Uterus (tissue), 4 donors: ENCODE measurements around the gene SCAPER. TPM values are rescaled to one million over a fixed set of nuclear protein-coding genes. Genes with fewer than 3 reads are reported as not detected.
A peak's percentile ranks its signal among the peaks of the same experiment; 100 is the strongest.

Experiments used
- DNase-seq, 2 donors: peaks; one replicate each; pipeline ENCODE4 v3.0.0-alpha.2; 2019 to 2020
- H3K27ac ChIP-seq, 2 donors: fragments of 200-600 bp; sonication (generic); 1 replicate in 1 of 2; 2 replicates in 1 of 2; pipeline ENCODE4 v1.5.1; 2016 to 2018
- H3K27me3 ChIP-seq, 2 donors: fragments of 200-600 bp; sonication (generic); one replicate each; pipeline ENCODE4 v1.5.1; 2018 to 2019; ENCODE audit warnings: control low read depth in 1 of 2
- H3K36me3 ChIP-seq, 2 donors: fragments of 200-600 bp; sonication (generic); one replicate each; pipeline ENCODE4 v1.5.1; 2019; ENCODE audit warnings: control low read depth in 1 of 2
- H3K4me1 ChIP-seq, 2 donors: fragments of 200-600 bp; sonication (generic); one replicate each; pipeline ENCODE4 v1.5.1; 2018 to 2019; ENCODE audit warnings: control low read depth in 1 of 2
- H3K4me3 ChIP-seq, 2 donors: fragments of 200-600 bp; sonication (generic); 1 replicate in 1 of 2; 2 replicates in 1 of 2; pipeline ENCODE4 v1.5.1; 2018 to 2019; ENCODE audit warnings: mild to moderate bottlenecking in 1 of 2
- H3K9me3 ChIP-seq, 2 donors: fragments of 200-600 bp; sonication (generic); one replicate each; pipeline ENCODE4 v1.5.1; 2019; ENCODE audit warnings: control low read depth in 1 of 2
- POLR2A ChIP-seq, 2 donors: fragments of 450-650 bp; IDR thresholded peaks; one replicate each; pipeline ENCODE4 v1.6.1; 2016; ENCODE audit warnings: antibody characterized with exemption in 2 of 2, mild to moderate bottlenecking in 1 of 2, moderate library complexity in 1 of 2
- intact Hi-C: fragments of 100-400 bp; cut with DNase I; formaldehyde crosslinking; loops from one replicate; pipeline ENCODE4 v1.15.1; 2023; ENCODE audit warnings: low total_unique reads
- total RNA-seq, 4 donors: library from RNA; depleted of rRNA in 3 of 4; stranded (reverse); fragments of >200 nt in 3 of 4; gene quantifications; one replicate each; pipeline versions ENCODE4 v1.1.0 to v1.2.4, GENCODE V29; 2014 to 2023
- TF ChIP-seq, protein P1 (sequence below), 4 experiments: fragments of 200-600 bp in 2 of 4; fragments of 450-650 bp in 2 of 4; sonication (generic) in 2 of 4; IDR thresholded peaks; one replicate each; pipeline ENCODE4 v1.5.1; 2016 to 2019; ENCODE audit warnings: antibody characterized with exemption in 4 of 4, mild to moderate bottlenecking in 2 of 4, moderate library complexity in 1 of 4
- donor health status: DM: yes; HTN: yes; CAD: no.

SCAPER gene
- total RNA-seq, 4 donors from 2014 or later = 10.6 to 74.2 (median 32.9) TPM

DNA sequence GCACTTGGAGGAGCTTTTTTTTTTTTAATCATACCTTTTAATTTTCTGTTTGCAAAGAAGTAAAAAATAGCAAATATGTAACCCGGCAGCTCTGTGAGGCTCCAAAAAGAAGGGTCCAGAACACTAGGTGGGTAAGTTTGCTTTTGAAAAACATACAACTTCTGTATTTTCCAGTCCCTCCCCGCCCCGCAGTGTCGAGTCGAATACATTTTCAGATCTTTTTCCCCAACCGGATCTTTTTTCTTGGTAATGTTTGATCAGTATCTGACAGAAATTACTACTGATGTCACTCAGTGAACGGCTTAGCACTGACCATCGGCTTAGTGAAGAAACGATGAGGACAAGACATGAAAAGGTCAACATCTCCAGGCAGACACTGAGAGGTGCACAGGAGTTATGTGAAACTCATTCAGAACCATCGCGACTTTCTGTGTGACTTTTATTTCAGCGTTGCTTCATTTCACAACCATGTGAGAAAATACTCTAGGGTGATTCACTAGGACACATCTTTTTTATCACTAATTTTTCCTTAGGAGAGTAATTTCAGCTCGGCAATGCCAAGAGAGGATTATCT is 557.6 kb downstream of the SCAPER start:
- Histone ChIP-seq H3K36me3 (no peaks in the 10 kb centered on the region), H3K4me3 (no peak overlapping the region), H3K4me1 (peaks cover 0 to 15% of the 10 kb centered on the region in 2 donors), H3K9me3 (no peaks in the 10 kb centered on the region), H3K27ac (no peak overlapping the region), H3K27me3 (peaks cover 44 to 59% of the 10 kb centered on the region in 2 donors)
- intact Hi-C loops = no loop called here
- TF ChIP-seq POLR2A (IDR thresholded peaks at IDR 0.05) = no peak
- TF ChIP-seq, protein P1, sequence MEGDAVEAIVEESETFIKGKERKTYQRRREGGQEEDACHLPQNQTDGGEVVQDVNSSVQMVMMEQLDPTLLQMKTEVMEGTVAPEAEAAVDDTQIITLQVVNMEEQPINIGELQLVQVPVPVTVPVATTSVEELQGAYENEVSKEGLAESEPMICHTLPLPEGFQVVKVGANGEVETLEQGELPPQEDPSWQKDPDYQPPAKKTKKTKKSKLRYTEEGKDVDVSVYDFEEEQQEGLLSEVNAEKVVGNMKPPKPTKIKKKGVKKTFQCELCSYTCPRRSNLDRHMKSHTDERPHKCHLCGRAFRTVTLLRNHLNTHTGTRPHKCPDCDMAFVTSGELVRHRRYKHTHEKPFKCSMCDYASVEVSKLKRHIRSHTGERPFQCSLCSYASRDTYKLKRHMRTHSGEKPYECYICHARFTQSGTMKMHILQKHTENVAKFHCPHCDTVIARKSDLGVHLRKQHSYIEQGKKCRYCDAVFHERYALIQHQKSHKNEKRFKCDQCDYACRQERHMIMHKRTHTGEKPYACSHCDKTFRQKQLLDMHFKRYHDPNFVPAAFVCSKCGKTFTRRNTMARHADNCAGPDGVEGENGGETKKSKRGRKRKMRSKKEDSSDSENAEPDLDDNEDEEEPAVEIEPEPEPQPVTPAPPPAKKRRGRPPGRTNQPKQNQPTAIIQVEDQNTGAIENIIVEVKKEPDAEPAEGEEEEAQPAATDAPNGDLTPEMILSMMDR (IDR thresholded peaks at IDR 0.05) = no peak
- DNase-seq = no peak

DNA sequence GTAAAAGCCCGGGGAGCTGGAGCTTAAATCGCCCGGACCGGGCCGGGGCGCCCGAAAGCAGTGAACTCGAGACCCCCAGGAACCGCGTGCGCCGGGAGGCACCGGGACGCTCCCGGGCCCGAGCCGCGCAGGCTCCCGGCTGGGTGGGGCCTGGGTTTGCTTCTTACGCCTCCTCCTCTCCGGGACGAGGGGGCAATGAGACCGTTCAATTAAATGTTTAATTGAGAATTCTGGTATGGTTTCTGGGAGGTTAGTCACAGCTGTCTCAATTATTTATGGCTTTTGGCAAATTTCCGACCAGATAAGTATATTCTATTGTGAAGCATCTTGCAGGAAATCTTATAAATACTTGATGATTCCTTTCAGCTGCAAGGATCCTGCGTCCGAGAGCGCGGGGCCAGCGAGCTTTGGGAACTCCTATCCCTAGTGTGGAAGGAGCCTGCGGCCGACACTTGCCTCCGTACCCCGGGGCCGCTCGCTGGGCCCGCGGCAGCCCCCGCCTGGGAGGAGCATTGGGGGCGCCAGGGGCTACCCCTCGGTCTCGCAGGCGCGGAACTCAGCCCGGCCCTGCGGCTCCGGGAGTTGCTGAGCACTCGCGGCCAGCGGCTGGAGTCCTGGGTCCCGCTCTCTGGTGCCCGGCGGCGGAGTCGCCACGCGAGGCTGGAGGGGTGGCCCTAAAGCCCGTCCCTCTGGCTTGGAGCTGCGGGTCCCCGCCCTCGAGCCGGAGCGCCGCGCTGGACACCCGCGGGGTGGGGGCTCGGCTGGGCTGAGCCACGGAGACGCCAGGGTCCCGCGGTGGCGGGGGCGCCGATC is 558.3 kb downstream of the SCAPER start:
- Histone ChIP-seq H3K27me3 (peaks cover 51 to 63% of the 10 kb centered on the region in 2 donors), H3K36me3 (no peaks in the 10 kb centered on the region), H3K27ac (no peak overlapping the region), H3K9me3 (no peaks in the 10 kb centered on the region), H3K4me1 (peaks cover 0 to 20% of the 10 kb centered on the region in 2 donors), H3K4me3 (peak overlapping the region in 1 of 2 donors; percentile 13)
- intact Hi-C loops = no loop called here
- TF ChIP-seq, protein P1 (IDR thresholded peaks at IDR 0.05) = no peak
- TF ChIP-seq POLR2A (IDR thresholded peaks at IDR 0.05) = no peak
- no peak for DNase-seq

DNA sequence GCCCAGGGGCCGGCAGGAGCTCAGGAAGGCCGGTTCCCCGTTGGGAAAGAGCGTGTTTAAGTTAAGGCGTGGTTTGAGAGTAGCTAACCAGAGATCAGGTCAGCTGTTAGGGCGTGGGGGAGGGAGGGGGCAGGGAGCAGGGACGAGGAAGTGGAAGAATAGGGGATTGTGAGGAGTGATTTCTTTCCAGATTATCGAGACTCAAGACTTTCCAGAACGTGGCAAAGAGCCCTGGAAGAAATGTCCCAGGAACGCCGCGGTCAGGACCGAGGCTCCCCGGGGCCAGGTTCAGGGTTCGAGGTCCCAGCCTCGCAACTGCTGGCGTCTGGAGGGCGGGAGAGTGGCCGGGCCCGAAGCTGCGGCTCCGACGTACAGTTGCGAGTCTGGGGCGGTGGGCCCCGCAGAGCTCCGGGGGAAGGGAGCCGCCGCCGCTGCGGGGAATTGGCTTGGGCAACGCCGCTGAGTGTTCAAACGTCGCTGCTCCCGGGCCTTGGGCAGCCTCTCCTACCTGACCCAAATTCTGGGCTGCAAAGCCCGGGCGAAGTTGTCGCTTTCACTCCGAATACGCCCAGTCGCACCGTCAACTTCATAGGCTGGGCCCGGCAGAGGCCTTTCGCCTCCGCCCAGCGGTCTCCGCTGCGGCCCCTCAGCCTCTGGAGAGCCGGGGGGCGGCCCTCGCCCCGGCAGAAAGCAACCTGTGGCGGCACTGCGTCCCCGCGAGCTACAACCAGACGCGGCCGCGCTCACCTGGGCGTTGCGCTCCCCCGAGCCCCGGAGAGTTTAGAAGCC is 559.1 kb downstream of the SCAPER start:
- DNase-seq = no peak
- intact Hi-C loops = no loop called here
- Histone ChIP-seq H3K27me3 (peaks cover 58 to 71% of the 10 kb centered on the region in 2 donors), H3K9me3 (no peaks in the 10 kb centered on the region), H3K4me1 (peaks cover 0 to 26% of the 10 kb centered on the region in 2 donors), H3K36me3 (no peaks in the 10 kb centered on the region), H3K4me3 (peak overlapping the region in 1 of 2 donors; percentile 13), H3K27ac (no peak overlapping the region)
- TF ChIP-seq, protein P1 (IDR thresholded peaks at IDR 0.05) = no peak
- TF ChIP-seq POLR2A (IDR thresholded peaks at IDR 0.05) = no peak

DNA sequence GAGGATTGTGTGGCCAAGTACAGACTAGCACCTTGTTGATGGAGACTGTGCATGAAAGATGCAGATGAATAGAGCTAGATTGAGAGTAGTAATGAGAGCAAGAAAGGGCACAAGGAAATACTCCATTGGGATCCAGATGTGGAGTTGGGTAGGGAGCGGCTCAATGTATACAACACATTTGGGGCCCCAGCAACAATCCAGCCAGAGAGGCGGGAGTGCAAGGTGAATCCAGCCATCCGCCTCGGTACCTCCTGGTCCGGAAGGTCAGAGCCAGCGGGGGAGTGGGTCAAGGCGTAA is 559.6 kb downstream of the SCAPER start:
- intact Hi-C loops = no loop called here
- H3K4me1 ChIP-seq = peaks cover 0 to 30% of the 10 kb centered on the region in 2 donors
- H3K9me3 ChIP-seq = no peaks in the 10 kb centered on the region
- H3K4me3 ChIP-seq = no peak overlapping the region
- H3K36me3 ChIP-seq = no peaks in the 10 kb centered on the region
- no peak overlapping the region for H3K27ac ChIP-seq
- peaks cover 59 to 76% of the 10 kb centered on the region in 2 donors for H3K27me3 ChIP-seq
- TF ChIP-seq POLR2A (IDR thresholded peaks at IDR 0.05) = no peak
- TF ChIP-seq, protein P1 (IDR thresholded peaks at IDR 0.05) = no peak
- no peak for DNase-seq
